ENCODE results near the gene HNRNPU.

The HNRNPU gene

DNA sequence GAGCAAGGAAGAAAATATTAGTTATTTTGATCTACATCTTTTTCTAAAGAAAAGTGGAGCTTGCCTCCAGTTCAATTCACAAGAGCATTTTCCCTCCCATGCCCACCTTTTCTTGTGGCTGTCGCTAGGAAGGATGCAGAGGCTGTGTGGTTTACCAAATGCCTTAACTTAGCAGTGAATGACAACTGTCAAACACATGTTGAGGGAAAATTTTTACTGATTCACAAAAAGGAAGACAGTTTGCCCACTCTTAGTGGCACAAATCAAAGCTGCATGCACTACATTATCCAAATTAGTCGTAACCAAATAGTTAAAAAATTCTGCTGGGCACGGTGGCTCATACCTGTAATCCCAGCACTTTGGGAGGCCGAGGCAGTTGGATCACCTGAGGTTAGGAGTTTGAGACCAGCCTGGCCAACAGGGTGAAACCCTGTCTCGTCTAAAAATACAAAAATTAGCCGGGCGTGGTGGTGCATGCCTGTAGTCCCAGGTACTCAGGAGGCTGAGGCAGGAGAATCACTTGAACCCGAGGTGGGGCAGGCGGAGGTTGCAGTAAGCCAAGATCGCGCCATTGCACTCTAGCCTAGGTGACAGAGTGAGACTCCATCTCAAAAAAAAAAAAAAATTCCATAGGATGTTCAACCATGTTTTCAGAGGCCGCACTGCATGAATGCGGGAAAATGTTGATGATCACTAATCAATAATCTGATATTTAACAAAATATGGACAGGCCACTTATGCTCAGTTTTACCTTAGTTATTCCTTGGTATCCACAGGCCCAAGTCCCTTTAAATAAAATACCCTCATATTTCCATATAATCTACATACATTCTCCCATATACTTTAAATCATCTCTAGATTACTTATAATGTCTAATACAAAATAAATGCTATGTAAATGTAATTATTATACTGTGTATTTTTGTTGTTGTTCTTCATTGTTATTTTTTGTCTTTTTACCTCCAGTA lies 19.9 kb downstream of the HNRNPU start:
- ChIA-PET CTCF (interaction anchor here (1.1 to 16.8 kb wide), 2 partner anchors 13 to 14 kb away, joined by 3 to 204 read pairs; partner anchors contain the start of gene HNRNPU), POLR2A (no interaction called here)
- DNase-seq (ENCODE audit: extremely low spot score), result no peak
- TF ChIP-seq, protein P1, sequence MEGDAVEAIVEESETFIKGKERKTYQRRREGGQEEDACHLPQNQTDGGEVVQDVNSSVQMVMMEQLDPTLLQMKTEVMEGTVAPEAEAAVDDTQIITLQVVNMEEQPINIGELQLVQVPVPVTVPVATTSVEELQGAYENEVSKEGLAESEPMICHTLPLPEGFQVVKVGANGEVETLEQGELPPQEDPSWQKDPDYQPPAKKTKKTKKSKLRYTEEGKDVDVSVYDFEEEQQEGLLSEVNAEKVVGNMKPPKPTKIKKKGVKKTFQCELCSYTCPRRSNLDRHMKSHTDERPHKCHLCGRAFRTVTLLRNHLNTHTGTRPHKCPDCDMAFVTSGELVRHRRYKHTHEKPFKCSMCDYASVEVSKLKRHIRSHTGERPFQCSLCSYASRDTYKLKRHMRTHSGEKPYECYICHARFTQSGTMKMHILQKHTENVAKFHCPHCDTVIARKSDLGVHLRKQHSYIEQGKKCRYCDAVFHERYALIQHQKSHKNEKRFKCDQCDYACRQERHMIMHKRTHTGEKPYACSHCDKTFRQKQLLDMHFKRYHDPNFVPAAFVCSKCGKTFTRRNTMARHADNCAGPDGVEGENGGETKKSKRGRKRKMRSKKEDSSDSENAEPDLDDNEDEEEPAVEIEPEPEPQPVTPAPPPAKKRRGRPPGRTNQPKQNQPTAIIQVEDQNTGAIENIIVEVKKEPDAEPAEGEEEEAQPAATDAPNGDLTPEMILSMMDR (IDR thresholded peaks at IDR 0.05; ENCODE audit: control extremely low read depth, extremely low read depth, low read depth, missing control alignments), result no peak

DNA sequence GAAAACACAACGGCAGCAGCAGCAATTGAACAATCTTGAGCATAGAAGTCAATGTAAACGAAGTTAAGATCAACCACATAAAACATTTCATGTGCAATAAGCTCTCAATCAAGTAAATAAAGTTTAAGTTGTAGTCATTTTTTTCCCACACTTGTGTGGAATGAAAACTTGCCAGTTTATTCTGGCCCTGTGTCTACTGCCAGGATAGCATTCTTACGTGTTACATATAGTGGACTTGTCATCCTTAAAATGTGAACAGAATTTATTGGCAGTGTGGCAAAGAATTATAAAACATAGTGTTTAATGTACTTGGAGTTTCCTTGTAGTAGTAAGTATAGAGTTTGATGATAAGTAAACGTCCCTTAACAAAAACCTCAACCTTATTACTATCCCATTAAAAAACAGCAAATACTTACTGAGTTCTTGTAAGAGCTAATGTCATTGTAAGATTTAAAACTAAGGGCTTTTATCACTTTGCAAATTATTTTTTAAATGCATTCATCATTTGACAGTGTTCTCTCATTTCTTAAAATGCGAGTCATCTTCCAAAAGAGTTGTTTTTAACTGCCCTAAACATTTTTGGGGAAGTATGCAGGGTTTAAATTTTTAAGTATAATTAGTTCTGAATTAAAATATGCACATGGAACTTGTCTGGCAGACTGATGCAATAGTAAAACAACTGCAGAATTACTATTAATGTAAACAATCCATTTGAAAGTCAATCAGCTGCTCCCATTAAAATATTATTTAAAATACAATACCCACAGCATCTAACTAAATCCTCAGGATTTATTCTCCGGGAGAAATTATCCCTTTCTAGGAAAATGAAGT lies 21.0 kb downstream of the HNRNPU start:
- ChIA-PET POLR2A (no interaction called here), CTCF (interaction anchor here (1.1 to 16.8 kb wide), 2 partner anchors 13 to 14 kb away, joined by 3 to 204 read pairs; partner anchors contain the start of gene HNRNPU)
- no peak for DNase-seq (ENCODE audit: extremely low spot score)
- TF ChIP-seq, protein P1 (IDR thresholded peaks at IDR 0.05; ENCODE audit: control extremely low read depth, extremely low read depth, low read depth, missing control alignments), result no peak

DNA sequence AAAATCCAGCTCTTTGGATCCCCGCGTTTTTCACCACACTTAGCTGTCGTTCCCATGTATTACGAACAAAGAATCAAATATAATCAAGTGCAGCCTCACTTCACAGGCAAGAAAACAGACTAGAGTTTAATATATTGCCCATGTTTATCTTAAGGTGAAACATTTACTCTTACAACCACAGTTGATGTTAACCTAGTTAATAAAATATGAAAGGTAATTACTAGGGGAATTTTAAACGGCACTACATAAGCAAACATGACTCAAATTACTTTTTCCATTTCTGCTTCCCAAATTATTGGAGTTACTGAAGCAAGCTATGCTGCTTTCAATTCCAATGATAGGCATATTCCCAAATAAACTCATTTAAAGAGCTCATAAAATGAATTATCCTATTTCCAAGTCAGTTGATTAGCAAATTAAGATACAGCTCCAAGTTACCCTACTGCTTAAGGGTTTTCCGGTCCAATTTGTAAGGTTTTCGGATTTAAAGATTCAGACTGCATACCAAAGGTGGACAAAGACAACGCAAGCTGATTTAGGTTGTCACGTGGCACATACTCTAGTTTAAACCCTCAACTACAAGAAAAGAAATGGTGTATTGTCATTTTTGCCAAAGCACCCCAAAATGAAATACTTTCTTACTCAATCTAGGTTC lies 22.9 kb downstream of the HNRNPU start:
- CTCF ChIA-PET, result interaction anchor here (1.4 to 16.8 kb wide), 2 partner anchors 16 to 201 kb away, joined by 4 to 204 read pairs; partner anchors contain the start of gene HNRNPU
- DNase-seq (ENCODE audit: extremely low spot score), result no peak
- POLR2A ChIA-PET, result no interaction called here
- TF ChIP-seq, protein P1 (IDR thresholded peaks at IDR 0.05; ENCODE audit: control extremely low read depth, extremely low read depth, low read depth, missing control alignments), result no peak

DNA sequence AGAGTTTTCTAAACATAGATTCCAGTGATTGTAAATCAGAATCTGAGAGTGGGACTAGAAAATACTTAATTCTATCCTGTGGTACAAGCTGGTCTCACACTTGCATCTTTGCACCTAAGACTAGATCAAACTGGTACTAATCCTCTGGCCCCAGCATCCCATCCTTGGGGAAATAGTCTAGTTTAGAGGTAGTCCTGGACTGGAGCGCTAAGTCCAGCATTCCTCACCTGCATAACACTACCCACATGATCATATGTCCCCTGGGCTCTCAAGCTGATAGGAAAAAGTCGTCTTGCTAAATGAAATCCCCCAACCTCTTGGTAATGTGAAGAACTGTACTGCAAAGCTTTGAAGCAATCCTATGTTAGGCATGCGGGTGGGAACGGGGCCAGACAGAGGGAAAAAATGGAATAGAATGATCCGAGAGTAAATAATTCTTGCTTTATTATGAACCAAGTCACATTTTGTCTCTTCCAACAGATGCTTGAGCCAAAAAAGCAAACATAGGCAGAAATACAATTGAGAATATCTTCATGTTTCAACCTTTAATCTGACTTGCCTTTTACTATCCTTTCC lies 24.0 kb downstream of the HNRNPU start:
- ChIA-PET CTCF (interaction anchor here (1.4 to 16.8 kb wide), 3 partner anchors 17 to 202 kb away, joined by 3 to 204 read pairs (median 4); partner anchors contain the start of gene HNRNPU), POLR2A (interaction anchor here (1.4 kb wide), 1 partner anchor 23 kb away, joined by 6 read pairs; the partner anchor contains the start of gene HNRNPU)
- TF ChIP-seq, protein P1 (IDR thresholded peaks at IDR 0.05; ENCODE audit: control extremely low read depth, extremely low read depth, low read depth, missing control alignments), result no peak

DNA sequence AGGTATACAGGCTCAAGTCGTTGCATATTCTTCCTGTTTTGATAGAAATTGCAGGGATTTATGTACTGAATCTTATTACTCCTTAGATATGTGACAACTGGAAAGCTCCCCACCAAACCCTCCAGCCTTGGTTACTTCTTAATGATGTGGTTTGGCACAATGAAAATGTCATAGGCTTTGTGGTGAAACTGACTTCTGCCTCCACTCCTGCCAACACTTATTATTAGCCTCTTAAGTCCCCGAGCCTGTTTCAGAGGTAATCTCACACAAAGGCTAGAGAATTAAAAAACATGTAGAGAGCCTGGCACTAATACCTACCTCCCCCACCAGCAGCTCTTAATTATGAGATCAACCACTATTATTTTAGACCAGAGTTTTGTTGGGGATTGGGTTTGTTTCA lies 24.7 kb downstream of the HNRNPU start:
- no peak for DNase-seq (ENCODE audit: extremely low spot score)
- ChIA-PET CTCF (interaction anchor here (1.4 to 16.8 kb wide), 2 partner anchors 18 to 30 kb away, joined by 3 to 204 read pairs; partner anchors contain the start of gene HNRNPU), POLR2A (interaction anchor here (1.4 kb wide), 1 partner anchor 24 kb away, joined by 6 read pairs; the partner anchor contains the start of gene HNRNPU)
- TF ChIP-seq, protein P1 (IDR thresholded peaks at IDR 0.05; ENCODE audit: control extremely low read depth, extremely low read depth, low read depth, missing control alignments), result no peak

More for the DNA sequence above, 24.0 kb downstream of the HNRNPU start:
- no peak for DNase-seq (ENCODE audit: extremely low spot score)

All from GM10248 (cell line).